Left lung (tissue), 10 donors: ENCODE measurements around the gene OR13J1. TPM values are rescaled to one million over a fixed set of nuclear protein-coding genes. Genes with fewer than 3 reads are reported as not detected.
A peak's percentile ranks its signal among the peaks of the same experiment; 100 is the strongest.

Experiments used
- ATAC-seq: fragments of 200-7000 bp; cut with Tn5 transposase; one replicate; pipeline ENCODE4 v1.9.1; 2020; ENCODE audit warnings: moderate library complexity
- DNase-seq, 4 donors: peaks; one replicate each; pipeline ENCODE4 v3.0.0-alpha.2; 2013 to 2020
- H3K27ac ChIP-seq, 2 donors: fragments of 200-600 bp; sonication (generic) in 1 of 2; one replicate each; pipeline versions ENCODE4 v1.5.0 to v1.8.0; 2020 to 2021
- H3K27me3 ChIP-seq, 2 donors: fragments of 200-600 bp; sonication (generic) in 1 of 2; one replicate each; pipeline versions ENCODE4 v1.5.0 to v1.8.0; 2020 to 2021
- H3K36me3 ChIP-seq, 2 donors: fragments of 200-600 bp; sonication (generic) in 1 of 2; one replicate each; pipeline versions ENCODE4 v1.5.0 to v1.8.0; 2020 to 2021
- H3K4me1 ChIP-seq, 2 donors: fragments of 200-600 bp; one replicate each; pipeline ENCODE4 v1.8.0; 2021
- H3K4me3 ChIP-seq, 2 donors: fragments of 200-600 bp; sonication (generic) in 1 of 2; one replicate each; pipeline versions ENCODE4 v1.5.0 to v1.8.0; 2020 to 2021; ENCODE audit warnings: mild to moderate bottlenecking in 1 of 2
- H3K9me3 ChIP-seq, 2 donors: fragments of 200-600 bp; sonication (generic) in 1 of 2; one replicate each; pipeline versions ENCODE4 v1.5.0 to v1.8.0; 2020 to 2021
- CTCF ChIP-seq, 2 donors: fragments of 200-600 bp; sonication (generic) in 1 of 2; IDR thresholded peaks; one replicate each; pipeline versions ENCODE4 v1.5.0 to v1.8.0; 2021; ENCODE audit warnings: antibody characterized with exemption in 2 of 2
- intact Hi-C, 2 donors: fragments of 100-400 bp; cut with DNase I; formaldehyde crosslinking; loops; one replicate each; pipeline versions ENCODE4 v1.11.2 to v1.14.2; 2022
- polyA plus RNA-seq, 6 donors: library from polyadenylated mRNA; unstranded; fragments of 120-200 nt; gene quantifications; one replicate each; pipeline ENCODE4 v1.2.1, GENCODE V29; 2013; ENCODE audit not compliant: insufficient read length in 6 of 6
- total RNA-seq, 2 donors: library from RNA; stranded (reverse); fragmentation: NEBNext Ultra II Directional; extraction: Animal tissue kit (Norgen Biotek cat#: 25700); gene quantifications; one replicate each; pipeline ENCODE4 v1.2.1, GENCODE V29; 2021
- donor health status: DM: no; HTN: yes; CAD: no.
- donor health status: DM: no; HTN: no; CAD: no.

Gene OR13J1
- total and polyA plus RNA-seq, 8 donors = 0.10 TPM; not detected in 7

DNA sequence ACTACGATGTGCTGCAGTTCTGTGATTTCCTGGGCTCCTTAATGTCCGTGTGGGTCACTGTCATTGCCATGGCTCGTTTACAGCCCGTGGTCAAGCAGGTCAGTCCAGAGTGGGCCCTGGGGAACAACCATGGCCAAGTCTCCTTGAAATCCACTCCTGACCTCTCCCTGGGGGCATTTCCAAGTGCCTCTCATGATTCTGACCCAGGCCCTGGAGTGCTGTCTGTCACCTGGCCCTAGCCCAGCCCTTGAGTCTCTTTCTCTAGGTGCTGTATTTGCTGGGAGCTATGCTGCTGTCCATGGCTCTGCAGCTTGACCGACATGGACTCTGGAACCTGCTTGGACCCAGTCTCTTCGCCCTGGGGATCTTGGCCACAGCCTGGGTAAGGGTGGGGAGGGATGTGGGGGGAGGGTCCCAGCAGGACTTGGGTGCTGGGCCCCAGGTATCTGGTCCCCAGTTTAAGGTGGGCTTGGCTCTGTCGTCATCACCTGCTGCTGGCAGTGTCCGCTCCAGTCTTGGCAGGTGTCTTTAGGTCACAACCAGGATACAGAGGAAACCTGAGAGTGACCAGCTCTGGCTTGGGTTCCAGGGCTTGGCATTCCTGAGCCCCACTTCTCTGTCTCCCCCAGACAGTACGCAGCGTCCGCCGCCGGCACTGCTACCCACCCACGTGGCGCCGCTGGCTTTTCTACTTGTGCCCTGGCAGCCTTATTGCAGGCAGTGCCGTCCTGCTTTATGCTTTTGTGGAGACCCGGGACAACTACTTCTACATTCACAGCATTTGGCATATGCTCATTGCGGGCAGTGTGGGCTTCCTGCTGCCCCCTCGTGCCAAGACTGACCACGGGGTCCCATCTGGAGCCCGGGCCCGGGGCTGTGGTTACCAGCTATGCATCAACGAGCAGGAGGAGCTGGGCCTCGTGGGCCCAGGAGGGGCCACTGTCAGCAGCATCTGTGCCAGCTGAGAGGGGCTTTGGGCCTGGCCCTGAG lies 17.0 kb downstream of the OR13J1 start:
- no peak for TF ChIP-seq CTCF (IDR thresholded peaks at IDR 0.05)
- Histone ChIP-seq H3K9me3 (no peaks in the 10 kb centered on the region), H3K27ac (no peak overlapping the region), H3K27me3 (peaks cover 0 to 75% of the 10 kb centered on the region in 2 donors), H3K36me3 (no peaks in the 10 kb centered on the region), H3K4me1 (peaks cover 0 to 3% of the 10 kb centered on the region in 2 donors), H3K4me3 (no peak overlapping the region)
- intact Hi-C loops = no loop called here
- no peak for DNase-seq
- no peak for ATAC-seq

GRCh38 chr9:35852267-35852815 lies 17.9 kb downstream of the OR13J1 start:
- H3K9me3 ChIP-seq = no peaks in the 10 kb centered on the region
- peaks cover 0 to 3% of the 10 kb centered on the region in 2 donors for H3K4me1 ChIP-seq
- peaks cover 0 to 82% of the 10 kb centered on the region in 2 donors for H3K27me3 ChIP-seq
- ATAC-seq (no peak), DNase-seq (no peak)
- no peaks in the 10 kb centered on the region for H3K36me3 ChIP-seq
- TF ChIP-seq CTCF (IDR thresholded peaks at IDR 0.05) = no peak
- no peak overlapping the region for H3K4me3 ChIP-seq
- intact Hi-C loops = no loop called here
- H3K27ac ChIP-seq = no peak overlapping the region

DNA sequence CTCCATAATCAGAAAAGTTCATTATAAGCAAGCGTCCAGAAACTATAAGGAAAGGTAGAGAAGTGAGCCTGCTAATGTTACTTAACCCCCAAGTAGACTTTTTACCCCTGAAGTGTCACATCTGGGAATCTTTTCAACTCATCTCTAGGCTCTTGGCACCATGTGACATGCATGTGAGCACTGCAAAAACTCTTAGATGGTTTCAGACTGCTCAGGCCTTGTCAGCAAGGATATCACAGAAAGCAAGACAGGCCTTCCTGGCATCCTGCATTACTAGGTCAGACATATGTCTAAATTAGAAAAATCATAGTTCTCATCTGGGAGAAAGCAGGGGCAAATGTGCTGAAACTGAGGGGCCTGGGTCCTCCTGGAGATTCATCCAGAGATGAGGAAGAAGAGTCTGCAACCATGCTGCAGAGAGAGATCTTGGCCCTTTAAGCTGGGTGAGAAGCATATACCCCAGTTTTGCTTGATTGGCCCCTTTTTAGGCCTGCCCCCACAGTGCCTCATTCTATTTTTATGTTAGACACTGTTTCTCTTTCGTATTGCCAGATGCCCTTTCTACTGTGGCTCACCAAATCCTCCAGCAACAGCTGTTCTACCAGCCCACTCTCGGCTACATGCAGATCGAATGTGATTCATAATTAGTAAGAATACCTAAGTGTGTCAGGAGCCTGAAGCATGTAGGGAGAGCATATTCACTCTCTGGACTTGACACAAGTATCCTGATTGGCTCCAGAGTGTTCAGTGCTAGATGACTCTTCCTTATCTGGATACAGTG lies 22.2 kb downstream of the OR13J1 start:
- Histone ChIP-seq H3K36me3 (no peaks in the 10 kb centered on the region), H3K27me3 (peaks cover 0 to 66% of the 10 kb centered on the region in 2 donors), H3K4me1 (peaks cover 21 to 39% of the 10 kb centered on the region in 2 donors), H3K9me3 (no peaks in the 10 kb centered on the region), H3K27ac (no peak overlapping the region), H3K4me3 (no peak overlapping the region)
- intact Hi-C loops = no loop called here
- TF ChIP-seq CTCF (IDR thresholded peaks at IDR 0.05) = no peak
- ATAC-seq = no peak
- DNase-seq = no peak

DNA sequence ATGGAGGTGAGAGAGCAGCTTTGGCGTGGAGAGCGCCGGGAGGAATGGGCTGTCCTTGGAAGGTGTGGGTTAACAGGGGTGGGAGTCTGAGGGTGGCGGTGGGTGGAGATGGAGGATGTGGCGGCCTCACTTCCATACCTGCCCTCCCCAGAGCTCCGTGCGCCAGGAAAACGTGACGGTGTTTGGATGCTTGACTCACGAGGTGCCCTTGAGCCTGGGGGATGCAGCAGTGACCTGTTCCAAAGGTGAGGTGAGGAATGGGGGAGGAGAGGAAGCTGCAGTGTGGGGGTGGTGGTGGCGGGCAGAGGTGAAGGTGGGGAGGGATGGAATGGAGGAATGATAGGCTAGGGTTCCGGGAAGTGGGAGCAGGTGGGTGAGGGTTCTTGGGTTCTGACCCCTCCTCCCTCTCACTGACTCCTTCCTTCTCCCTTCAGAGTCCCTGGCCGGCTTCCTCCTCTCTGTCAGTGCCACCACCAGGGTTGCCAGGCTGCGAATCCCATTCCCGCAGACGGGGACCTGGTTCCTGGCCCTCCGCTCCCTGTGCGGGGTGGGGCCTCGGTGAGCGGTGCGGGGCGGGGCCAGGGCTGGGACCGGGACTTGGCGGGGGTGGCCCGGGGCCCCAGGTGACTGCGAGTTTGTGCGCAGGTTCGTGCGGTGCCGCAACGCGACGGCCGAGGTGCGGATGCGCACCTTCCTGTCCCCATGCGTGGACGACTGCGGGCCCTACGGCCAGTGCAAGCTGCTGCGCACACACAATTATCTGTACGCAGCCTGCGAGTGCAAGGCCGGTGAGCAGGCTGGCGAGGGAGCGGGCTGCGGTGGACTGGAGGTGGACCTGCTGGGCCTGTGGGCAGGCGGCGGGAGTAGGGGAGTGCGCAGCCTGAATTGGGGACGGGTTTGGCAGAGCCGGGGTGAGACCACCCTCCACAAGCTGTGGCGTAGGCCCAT lies 24.1 kb downstream of the OR13J1 start:
- ATAC-seq (peak; percentile 65), DNase-seq (no peak)
- H3K4me1 ChIP-seq = peaks cover 21 to 52% of the 10 kb centered on the region in 2 donors
- H3K27me3 ChIP-seq = peaks cover 0 to 62% of the 10 kb centered on the region in 2 donors
- no peaks in the 10 kb centered on the region for H3K9me3 ChIP-seq
- peak overlapping the region in 1 of 2 donors; percentile 70 for H3K27ac ChIP-seq
- TF ChIP-seq CTCF (IDR thresholded peaks at IDR 0.05) = no peak
- intact Hi-C loops = no loop called here
- no peaks in the 10 kb centered on the region for H3K36me3 ChIP-seq
- no peak overlapping the region for H3K4me3 ChIP-seq
